AG04450 (cell line): Measurements from ENCODE around the gene WDR82. TPM values are rescaled to one million over a fixed set of nuclear protein-coding genes. Genes with fewer than 3 reads are reported as not detected.

Source experiments
- CTCF ChIA-PET: fragments of 300-600, 350-600 bp; formaldehyde crosslinking; extraction: SDS; loops from one replicate; lab custom pipeline; 2022; ENCODE audit warnings: antibody characterized with exemption, inconsistent platforms; lab: Charles Lee
- POLR2A ChIA-PET: fragments of 350-600 bp; formaldehyde crosslinking; extraction: SDS; loops from one replicate; lab custom pipeline; 2021; ENCODE audit warnings: antibody characterized with exemption, inconsistent platforms; lab: Yijun Ruan, JAX
- DNase-seq: peaks from one replicate; pipeline ENCODE4 v3.0.0-alpha.2; 2011; ENCODE audit warnings: low read depth, low spot score
- H3K27ac ChIP-seq: one replicate; pipeline ENCODE4 v1.5.1; 2012; ENCODE audit warnings: low read depth, low read length, control low read depth
- H3K27me3 ChIP-seq: one replicate; pipeline ENCODE4 v1.6.0; 2012; ENCODE audit warnings: low read length; ENCODE audit not compliant: control insufficient read depth, insufficient read depth
- H3K4me3 ChIP-seq: 2 replicates; pipeline ENCODE4 v1.5.1; 2011; ENCODE audit warnings: mild to moderate bottlenecking, low read depth, low read length, control low read depth
- H3K9me3 ChIP-seq: 2 replicates; pipeline ENCODE4 v1.5.1; 2012; ENCODE audit warnings: low read length; ENCODE audit not compliant: control insufficient read depth, insufficient read depth
- polyA plus RNA-seq: library from polyadenylated mRNA; depleted of rRNA; stranded (reverse); fragments of >200 nt; gene quantifications from 2 replicates; pipeline ENCODE4 v1.2.3, GENCODE V29; 2011
- TF ChIP-seq, protein P1 (sequence below): IDR thresholded peaks from 2 replicates; pipeline ENCODE4 v1.5.1; 2011; ENCODE audit warnings: low read depth, low read length, control low read depth, inconsistent platforms

The WDR82 gene
- polyA plus RNA-seq, 1 experiment, result 77.6 TPM

DNA sequence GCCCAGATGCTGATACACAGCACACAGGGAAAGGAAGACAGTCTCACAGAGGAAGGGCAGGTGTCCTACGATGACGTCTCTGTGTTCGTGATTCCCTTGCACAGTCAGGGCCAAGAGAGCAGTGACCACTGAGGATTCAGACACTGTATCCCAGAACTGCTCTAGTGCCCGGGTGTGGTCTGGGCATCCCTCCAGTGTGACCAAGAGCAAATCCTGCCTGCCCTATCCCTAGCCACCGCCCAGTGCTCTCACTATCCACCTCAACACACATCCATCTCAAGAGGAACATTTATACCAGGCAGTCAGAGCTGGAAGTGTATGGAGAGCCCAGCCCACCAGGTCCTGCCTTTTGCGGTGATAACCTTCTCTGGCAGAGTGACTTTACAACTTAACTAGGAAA is 28.8 kb downstream of the WDR82 start:
- H3K9me3 ChIP-seq, result no peaks in the 10 kb centered on the region
- ChIA-PET POLR2A (interaction anchor here (1.2 to 1.8 kb wide), 2 partner anchors 11 to 12 kb away, joined by 3 to 6 read pairs; partner anchors contain the start of gene TWF2), CTCF (interaction anchor here (1.1 kb wide), 1 partner anchor 29 kb away, joined by 3 read pairs; no protein-coding TSS in a partner anchor)
- no peak overlapping the region for H3K27ac ChIP-seq
- H3K4me3 ChIP-seq, result no peak overlapping the region
- H3K27me3 ChIP-seq, result no peaks in the 10 kb centered on the region
- no peak for DNase-seq
- TF ChIP-seq, protein P1, sequence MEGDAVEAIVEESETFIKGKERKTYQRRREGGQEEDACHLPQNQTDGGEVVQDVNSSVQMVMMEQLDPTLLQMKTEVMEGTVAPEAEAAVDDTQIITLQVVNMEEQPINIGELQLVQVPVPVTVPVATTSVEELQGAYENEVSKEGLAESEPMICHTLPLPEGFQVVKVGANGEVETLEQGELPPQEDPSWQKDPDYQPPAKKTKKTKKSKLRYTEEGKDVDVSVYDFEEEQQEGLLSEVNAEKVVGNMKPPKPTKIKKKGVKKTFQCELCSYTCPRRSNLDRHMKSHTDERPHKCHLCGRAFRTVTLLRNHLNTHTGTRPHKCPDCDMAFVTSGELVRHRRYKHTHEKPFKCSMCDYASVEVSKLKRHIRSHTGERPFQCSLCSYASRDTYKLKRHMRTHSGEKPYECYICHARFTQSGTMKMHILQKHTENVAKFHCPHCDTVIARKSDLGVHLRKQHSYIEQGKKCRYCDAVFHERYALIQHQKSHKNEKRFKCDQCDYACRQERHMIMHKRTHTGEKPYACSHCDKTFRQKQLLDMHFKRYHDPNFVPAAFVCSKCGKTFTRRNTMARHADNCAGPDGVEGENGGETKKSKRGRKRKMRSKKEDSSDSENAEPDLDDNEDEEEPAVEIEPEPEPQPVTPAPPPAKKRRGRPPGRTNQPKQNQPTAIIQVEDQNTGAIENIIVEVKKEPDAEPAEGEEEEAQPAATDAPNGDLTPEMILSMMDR, result no peak

DNA sequence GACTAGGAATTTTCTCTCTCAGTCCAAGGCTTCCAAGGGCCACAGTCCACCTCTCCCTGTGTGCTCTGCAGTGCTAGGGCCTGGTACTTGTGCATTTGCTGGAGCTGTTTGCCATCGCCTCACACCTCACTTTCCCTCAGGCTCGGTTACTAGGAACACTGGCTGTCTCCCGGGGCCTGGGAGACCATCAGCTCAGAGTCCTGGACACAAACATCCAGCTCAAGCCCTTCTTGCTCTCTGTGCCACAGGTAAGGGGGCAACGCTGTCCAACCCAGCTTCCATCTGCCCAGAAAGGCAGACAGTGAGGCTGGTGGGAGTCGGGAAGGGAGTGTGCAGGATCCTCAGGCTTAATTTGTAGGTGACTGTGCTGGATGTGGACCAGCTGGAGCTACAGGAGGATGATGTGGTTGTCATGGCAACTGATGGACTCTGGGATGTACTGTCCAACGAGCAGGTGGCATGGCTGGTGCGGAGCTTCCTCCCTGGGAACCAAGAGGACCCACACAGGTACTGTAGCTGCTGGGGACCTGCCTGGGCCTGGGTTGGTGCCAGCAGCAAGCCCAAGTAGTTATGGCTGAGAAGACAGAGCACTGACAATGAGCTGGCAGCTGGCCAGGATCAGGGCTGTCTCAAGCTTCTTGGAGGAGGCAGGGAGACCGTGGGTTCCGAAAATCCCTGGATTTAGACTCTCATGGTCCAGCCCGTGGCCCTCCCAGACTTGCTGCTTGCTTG is 29.5 kb downstream of the WDR82 start:
- CTCF ChIA-PET, result interaction anchor here (0.5 kb wide), 1 partner anchor 83 kb away, joined by 5 read pairs; no protein-coding TSS in a partner anchor
- no peaks in the 10 kb centered on the region for H3K27me3 ChIP-seq
- POLR2A ChIA-PET, result interaction anchor here (1.0 to 1.8 kb wide), 4 partner anchors 10 to 30 kb away, joined by 3 to 6 read pairs (median 4); partner anchors contain the start of genes TWF2 and WDR82
- H3K9me3 ChIP-seq, result peaks cover 2% of the 10 kb centered on the region; the same call in 1 of the 2 replicates
- H3K27ac ChIP-seq, result no peak overlapping the region
- H3K4me3 ChIP-seq, result no peak overlapping the region
- TF ChIP-seq, protein P1, result no peak
- DNase-seq, result no peak

DNA sequence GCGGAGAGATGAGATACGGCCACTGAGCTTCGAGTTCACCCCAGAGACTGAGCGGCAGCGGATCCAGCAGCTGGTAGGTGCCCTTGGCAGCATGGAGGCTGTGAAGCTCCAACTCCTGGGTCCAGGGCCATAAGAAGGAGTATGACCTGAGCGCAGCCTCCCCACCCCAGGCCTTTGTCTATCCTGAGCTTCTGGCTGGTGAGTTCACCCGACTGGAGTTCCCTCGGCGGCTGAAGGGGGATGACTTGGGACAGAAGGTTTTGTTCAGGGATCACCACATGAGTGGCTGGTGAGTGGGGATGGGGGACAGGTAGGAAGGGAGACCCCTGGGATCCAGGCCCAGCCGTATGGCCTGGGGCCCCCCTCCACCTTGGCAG is 30.3 kb downstream of the WDR82 start:
- no peak for DNase-seq
- Histone ChIP-seq H3K4me3 (no peak overlapping the region), H3K9me3 (peaks cover 9% of the 10 kb centered on the region), H3K27me3 (no peaks in the 10 kb centered on the region), H3K27ac (no peak overlapping the region)
- ChIA-PET POLR2A (interaction anchor here (1.0 to 1.3 kb wide), 2 partner anchors 29 to 31 kb away, joined by 3 to 4 read pairs; partner anchors contain the start of gene WDR82), CTCF (no interaction called here)
- TF ChIP-seq, protein P1, result no peak

DNA sequence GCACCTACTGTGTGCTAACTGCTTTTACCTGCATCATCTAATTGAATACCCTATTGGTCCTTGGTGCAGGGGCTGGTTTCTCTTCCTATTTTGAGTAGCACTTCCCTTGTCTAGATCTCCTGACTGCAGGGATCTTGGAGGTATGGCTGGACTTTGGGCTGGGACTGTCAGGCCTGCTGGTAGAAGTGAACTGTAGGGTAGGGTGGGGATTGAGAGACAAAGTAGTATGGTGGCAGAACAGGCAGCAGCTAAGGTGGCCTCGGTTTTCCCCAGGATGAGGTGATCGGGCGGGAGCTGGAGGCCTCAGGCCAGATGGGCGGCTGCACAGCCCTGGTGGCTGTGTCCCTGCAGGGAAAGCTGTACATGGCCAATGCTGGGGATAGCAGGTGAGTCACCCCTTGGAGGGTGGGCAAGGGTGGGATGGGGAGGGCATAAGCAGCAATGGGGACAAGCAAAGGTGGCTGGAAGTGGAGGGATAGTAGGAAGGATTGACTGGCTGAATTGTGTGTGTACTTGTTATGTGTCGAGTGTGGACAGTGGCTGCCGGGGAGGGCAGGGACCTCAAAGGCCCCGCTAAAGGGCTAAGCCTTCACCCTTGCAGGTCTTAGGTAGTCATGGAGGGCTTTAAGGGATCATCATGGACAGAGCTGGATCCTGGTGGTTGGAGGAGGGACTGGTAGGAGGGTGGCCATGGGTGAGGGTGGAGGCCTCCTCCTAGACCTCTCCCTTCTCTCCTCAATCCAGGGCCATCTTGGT is 30.9 kb downstream of the WDR82 start:
- DNase-seq, result no peak
- Histone ChIP-seq H3K27me3 (no peaks in the 10 kb centered on the region), H3K27ac (no peak overlapping the region), H3K9me3 (peaks cover 9% of the 10 kb centered on the region), H3K4me3 (no peak overlapping the region)
- ChIA-PET CTCF (no interaction called here), POLR2A (no interaction called here)
- TF ChIP-seq, protein P1, result no peak
